GM18858 (cell line): Measurements from ENCODE around the gene NRXN3.
A peak's percentile ranks its signal among the peaks of the same experiment; 100 is the strongest.

ENCODE experiments used
- ATAC-seq: cut with Tn5 transposase; IDR thresholded peaks from one replicate; pipeline ENCODE4 v1.9.1; 2021; ENCODE audit not compliant: unreplicated experiment

Gene NRXN3

DNA sequence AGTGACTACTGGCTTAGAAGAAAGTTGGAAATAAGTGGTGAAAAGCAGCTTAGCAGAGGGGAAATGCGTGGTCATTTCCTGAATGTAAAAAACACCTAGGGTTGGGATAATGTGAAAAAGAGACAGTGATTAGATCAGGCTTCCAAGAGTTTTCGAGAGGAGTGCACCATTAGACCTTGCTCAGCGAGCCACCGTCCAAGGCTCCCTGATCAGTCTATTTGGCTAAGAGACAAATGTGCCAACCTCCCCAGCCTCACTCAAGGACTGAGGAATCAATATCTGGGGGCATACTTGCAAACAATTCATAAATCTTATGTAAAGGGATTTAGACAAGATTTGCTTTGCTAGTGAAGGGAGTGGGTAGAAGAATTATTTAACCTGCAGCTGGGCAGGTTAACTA lies 594.5 kb downstream of the NRXN3 start:
- no peak for ATAC-seq

DNA sequence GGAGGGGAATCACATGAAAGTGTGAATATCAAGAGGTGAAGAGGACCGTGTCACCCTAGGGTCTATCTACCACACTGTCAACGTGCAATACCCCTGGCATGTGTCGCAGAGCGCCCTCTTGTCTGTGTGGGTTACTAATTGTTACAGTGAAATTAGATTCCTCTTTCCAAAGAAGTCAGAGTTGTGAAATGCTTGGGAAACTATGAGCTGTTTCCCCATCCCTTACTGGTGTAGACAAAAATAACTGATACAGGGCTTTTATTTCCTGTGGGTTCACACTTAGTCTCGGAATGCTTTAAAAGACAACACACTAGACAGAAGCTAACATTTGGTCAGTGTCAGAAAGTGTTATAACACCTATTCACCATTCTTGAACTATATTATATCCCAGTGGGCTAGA lies 597.3 kb downstream of the NRXN3 start:
- ATAC-seq, result no peak

DNA sequence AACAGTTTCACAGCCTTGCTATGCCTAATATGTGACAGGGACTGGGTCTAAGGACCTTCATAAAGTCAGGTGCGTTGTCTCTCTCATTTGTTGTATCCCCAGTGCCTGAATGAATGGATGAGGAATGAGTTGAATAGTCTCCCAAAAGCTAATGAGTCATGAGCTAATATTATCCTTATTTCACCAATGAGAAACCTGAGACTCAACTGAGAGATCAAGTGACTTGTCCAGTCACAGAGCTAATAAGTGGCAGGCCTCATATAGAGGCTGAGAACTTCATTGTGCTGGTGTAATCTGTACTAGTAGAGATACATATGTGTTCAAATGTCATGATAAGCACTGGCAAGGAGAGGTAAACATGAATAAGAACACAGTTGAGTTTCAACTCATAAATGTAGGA lies 612.4 kb downstream of the NRXN3 start:
- ATAC-seq, result no peak

DNA sequence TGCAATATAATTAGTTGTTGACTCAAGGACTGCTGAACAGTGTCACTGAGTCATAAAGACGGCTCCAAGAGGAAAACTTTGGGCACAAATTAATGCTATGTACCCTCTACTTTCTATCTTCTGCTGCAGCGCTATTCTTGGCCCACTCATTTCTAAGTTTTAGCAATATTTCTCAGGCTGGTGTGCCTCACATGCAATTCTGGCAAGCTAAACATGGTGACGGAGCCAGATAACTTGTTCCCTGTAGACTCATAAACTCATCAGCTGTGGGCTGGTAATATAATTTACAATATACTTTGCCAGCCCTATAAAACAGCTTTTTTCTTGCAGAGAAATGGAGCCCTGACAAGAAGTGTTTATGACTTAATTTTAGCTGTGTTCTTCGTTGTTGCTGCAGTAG lies 615.1 kb downstream of the NRXN3 start:
- ATAC-seq, result no peak

DNA sequence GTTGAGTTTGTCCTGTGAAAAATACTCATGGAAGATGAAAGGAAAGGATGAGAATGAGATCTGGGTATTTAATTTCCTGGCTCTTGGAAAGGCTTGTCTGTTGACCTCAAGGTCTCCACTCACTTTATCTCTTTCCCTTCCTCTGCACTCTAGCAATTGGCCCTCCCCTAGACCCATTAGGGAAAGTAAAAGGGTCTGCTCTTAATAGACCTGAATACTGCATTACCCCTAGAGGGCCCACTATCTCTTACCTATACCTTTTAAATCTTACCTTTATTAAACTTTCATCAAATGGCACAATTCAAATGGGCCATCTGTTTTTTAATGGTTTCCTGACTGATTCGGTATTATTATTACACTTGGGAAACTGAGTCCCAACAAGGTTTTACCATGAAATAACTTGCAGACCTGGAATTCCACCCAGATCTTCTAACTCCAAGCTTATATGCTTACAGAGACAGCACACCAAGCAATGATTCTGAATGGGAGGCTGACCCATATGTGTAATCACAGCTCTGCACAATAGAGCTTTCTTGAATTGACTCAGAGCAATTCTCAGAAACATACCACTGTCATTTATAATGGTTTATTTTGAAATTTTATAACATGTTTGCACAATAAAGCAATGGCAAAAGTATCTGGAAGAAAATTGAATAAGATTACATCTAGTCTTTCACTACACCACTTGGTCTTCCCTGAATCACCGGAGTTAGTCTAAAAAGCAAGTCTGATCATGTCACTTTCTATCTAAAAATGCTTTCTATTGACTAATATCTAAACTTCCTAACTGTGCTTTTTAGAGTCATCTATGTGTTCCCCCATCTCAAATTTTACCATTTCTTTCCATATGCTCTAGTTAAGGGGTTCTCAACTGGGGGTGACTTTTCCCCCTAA lies 618.5 kb downstream of the NRXN3 start:
- ATAC-seq, result no peak

DNA sequence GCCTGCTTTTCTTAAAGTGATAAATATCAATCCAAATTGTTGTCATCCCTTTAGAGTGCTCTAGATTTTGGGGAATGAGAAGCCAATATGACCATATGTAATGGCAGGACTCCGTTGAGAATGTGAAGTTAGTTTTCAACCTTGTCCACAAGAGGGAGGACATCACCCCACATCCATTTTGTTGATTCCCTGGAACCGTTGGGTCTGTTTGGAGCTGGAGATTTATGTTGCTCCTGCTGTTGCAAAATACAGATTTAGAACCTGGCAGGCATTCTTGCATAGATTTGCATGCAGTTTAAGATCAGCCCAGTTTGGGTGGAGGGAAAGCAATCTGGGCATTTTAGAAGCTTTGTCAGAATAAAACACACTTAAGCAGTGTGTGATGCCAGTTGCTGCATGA lies 620.1 kb downstream of the NRXN3 start:
- ATAC-seq, result no peak

DNA sequence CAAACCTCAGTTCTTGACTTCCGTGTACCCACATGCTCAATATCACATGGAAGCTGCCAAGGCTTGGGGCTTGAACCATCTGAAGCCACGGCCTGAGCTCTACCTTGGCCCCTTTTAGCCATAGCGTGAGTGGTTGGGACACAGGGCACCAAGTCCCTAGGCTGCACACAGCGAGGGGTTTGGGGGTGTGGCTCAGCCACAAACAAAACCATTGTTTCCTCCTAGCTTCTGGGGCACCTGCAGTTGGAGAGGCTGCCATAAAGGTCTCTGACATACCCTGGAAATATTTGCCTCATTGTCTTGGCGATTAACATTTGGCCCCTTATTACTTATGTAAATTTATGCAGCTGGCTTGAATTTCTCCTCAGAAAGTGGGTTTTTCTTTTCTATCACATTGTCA lies 628.6 kb downstream of the NRXN3 start:
- no peak for ATAC-seq

DNA sequence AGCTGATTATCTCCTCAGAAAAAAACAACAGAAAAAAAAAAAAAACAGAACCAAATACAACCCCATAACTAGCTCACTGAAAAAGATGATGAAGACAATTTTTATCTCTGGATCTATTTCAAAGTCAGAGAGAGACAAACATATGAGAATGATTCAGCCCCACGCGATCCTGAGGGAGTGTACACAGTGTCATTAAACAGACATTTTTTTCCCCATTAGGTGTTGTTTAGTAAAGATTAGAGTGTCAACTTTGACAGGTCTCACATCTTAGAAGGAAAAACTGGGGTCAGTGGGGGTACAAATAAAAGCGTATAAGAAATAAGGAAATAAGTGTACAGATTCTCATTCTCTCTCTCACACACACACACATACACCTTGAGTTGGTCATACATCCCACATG lies 635.4 kb downstream of the NRXN3 start:
- ATAC-seq, result no peak

DNA sequence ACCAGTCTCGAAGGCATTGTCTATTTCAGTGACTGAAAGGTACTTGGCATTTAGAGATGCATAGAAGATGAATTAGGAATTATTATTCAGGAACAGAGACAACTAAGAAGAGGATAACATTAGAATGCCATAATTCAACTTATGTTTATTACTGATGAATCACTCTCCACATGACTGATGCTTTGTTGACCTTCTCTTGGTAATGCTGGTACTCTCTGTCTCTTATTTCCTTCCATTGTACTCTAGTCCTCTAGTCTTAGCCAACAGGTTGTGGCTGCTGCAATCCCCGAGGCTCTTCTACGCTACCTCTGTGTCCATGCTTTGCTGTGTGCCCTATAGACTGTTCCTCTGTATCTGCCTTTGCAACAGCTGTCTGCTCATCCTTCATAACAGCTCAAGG lies 652.9 kb downstream of the NRXN3 start:
- no peak for ATAC-seq

DNA sequence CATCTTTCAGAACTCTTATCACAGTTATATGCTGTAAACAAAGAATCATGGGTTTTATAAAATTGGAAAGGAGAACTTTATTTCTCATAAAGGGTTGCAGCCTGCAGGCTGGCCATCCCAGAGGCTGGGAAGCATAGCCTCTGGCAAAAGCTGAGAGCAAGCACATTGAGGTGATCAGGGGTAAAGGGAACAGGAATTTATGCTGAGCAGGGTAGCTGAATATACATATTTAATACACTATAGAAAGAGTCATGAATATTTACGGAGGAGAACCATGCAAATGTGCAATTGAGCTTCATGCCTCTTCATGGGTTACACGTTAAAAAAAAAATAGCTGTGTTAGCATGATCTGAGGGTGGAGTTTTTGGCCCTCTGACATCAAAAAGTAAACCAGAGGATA lies 653.3 kb downstream of the NRXN3 start:
- ATAC-seq, result no peak

DNA sequence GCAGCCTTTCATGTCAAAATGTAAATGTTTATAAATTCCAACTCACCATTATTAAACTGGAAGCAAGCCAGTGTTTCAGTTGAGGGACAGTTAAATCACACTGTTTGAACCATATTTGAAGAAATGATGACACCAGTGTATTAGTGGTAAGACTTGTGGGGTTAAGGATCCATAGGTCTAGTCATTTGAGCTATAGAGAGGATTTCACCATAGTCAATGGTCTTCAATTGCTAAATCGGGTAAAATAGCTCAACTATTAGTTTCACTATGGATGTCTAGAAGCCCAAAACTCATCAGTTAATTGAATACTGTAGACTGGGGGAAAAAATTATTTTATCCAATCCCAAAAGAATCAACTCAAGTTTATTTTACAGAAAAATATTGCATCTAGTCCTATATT lies 659.1 kb downstream of the NRXN3 start:
- ATAC-seq, result no peak

DNA sequence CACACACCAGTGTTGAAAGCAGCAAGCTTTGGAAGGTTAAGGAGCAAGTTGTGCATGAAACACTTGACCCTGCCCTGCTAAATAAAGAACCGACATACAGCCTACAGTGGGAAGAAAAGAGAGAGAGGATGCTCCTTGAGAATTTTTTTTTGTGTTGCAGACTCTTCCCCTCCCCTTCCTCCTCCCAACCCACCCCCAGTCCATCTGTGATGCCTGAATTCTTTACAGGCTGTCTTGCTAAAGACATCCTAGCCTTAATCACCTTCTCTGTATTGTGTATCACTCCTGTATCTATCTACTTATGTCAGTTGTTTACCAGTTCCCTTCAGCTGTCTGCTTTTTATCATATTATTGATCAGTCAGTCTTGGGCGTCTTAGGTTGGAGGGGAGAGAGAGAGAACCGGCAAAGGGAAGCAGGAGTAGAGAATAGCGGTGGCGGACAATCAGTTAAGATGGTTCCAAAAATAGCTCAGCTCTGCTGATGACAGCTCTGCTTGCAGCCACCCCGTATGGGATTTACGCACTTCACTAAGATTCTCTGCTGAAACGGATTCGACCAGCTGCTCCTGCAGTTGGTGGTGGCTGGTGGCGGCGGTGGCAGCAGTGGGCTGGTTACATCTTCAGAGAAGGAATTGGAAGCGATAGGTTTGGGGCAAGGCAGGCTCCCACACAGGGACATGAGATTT lies 664.7 kb downstream of the NRXN3 start:
- ATAC-seq, result no peak

DNA sequence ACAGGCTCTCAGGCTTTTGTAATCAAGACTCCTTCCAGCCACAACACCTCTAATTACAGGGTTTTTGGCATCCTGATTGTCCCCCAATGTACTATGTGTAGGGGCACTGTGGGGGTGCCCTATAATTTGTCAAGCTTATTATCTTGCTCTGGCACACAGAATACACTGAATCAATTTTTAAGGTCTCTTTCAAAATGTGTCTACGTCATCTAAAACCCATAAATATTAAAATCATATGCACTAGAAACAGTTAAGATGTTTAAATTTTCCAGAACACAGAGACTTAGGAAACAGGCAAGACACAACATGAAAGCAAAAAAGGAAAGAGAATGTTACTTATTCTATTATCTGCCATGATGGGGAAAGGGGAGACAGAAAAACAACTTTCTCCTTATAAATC lies 665.7 kb downstream of the NRXN3 start:
- ATAC-seq, result no peak

DNA sequence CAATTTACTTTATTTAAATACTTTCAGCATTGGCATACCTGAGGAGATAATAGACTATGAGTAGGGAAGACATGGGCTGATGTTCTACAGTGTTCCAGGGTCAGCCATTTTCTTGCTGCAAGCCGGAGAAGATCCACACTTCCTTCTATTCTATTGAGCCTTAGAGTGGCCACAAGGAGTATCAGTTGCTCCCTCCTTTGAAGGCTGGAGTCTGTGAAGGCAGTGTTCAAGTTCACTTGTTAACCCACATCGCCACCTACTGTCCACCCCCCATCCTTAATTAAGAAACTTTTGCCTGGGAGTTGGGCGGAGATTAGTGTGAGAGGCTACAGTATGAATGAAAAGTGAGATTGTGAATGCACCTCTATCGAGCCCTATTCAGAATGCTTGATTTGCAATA lies 666.6 kb downstream of the NRXN3 start:
- ATAC-seq, result no peak

DNA sequence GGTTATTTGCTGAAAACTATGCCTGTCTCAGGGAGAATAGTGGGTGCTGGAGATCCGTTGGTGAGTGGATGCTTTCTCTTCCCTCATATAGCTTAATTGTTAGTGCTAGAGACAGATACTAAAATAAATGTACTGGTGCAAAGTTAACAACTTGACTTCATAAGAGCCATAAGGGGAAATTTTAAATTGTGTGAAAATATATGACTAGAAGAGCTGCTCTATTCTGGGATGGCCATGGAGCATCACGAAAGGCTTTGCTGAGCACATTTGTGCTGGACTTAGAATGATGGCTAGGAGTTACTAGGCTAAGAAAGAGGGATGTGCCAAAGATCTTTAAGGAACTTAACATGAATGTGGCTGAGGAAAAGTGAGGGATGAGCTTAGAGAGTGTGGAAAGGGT lies 668.8 kb downstream of the NRXN3 start:
- ATAC-seq, result no peak

DNA sequence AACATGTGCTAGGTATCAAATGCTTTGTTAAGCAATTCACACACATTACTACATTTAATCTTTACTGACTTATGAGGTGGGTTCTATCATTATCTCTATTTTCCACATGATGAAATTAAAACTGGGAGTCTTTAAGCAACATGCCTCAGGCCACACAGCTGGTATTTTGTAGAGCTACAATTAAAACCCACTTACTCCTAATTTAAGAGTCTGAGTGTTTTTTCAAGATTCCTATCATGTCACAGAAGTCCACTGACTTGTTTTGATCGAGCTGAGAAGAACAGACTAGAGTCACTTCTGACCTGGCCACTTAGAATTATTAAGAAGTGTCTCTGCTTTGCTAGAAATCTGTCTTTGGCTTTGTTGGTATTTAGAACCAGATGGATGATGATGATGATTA lies 670.7 kb downstream of the NRXN3 start:
- ATAC-seq, result no peak

DNA sequence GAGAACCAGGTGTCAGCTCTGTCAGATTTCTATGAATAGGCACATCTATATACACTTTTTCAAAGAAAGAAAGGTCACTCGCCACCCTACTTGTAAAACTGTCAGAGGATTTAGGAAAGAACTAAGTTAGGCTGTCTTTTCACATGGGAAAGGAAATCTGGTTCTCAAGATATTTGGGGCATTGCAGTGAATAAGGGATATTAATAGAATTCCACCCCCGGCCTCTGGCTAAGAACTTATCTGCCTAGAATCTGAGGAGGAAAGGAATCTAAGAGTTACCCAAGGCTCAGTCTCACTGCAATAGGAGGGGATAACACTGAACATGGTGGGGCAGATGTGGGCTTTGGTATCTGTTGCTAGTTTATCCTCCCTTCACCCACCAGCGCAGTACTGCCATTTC lies 677.6 kb downstream of the NRXN3 start:
- no peak for ATAC-seq

DNA sequence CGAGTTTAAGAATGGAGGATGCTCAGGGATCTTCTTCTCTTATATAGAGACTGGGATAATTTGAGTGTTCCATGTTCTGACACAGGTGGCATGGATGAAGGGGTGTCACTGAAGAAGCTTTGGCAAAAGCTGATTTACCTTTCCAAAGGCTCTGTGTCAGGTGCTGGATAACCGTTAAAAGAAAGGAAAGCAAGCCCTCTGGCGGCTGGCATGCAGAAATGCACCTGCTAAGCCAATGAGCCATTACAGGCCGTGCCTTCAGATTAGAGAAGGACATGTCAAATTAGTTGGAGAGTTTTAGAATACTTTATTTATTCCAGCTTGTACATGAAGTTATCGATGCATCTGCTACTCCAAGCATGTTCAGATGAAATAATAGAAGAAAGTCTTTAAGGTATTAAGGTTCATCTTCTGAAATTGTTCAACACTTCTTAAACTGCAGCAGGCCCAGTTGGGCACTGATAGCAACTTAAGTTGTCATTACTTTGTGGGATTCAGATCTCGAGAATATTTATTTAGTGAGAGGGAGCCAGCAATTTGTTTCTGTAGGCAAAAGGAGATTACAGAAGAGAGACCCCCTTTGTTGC lies 678.2 kb downstream of the NRXN3 start:
- peak; percentile 87 for ATAC-seq

DNA sequence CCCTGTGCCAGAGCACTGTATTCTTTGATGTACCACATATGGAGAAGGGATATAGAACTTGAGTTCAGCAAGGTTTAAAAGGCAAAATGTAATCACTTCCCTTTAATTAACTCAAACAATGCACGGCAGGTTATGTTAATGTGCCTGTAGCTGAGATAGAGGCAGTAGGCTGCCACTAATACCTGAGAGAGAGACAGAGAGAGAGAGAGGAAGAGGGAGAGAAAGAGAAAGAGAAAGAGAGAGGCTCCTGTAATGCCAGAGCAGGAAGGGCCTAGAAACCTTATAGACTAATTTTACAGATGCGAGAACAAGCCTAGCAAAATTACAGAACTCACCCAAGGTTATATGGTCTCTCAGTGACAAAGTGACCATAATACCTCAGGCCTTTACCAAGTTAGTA lies 679.8 kb downstream of the NRXN3 start:
- ATAC-seq, result no peak

DNA sequence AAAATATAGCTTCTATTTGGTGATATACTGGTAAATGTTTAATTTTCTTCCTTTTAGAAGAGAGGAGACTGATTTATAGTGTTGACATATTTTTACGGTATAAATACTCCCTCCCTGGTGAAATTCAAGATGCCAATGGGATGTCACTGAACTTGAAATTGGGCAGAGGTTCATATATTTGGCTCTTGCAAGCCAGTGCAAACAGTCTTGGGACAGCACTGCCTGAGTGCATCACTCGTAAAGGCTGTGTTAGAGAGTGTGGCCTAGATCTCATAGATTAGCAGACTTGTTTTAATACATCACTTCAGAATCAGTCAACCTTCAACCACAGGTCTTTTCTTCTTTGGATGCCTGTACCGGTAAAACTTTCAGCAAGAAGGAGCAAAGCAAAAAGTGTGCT lies 681.0 kb downstream of the NRXN3 start:
- no peak for ATAC-seq

DNA sequence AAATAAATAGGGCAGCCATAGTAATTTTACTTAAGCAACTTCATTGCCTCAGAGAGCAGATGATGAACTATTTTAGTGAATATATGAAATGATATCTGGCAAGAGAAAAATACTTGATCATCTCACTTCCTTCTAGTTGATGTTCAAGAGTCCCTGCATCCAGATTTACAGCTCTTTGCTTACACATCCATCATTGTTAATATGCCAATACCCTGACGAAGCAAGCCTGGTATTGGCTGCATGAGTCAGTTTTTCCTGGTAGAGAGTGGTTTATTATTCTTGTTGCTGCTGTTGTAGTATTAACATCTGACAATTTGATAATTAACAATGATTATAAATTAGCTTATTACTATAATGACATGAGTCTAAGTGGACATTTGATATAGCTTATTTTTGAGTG lies 681.9 kb downstream of the NRXN3 start:
- ATAC-seq, result no peak

DNA sequence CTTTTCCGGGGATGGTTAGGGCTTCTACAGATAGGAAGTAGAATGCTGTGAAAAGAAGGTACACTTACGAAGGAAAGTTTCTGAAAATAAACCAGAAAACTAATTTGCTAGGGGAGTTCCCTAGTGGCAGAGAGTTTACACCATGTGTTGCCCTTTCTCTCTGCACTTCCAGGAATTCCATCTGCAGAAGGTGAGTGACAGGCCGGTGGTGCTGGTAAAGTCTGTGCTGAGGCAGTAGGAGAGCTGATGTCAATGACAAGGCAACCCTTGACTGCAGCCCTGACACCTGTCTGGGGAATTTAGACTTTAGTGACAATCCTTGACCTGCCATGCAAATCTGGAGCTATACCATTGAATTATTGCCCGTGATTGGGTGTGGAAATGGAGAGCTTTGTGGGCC lies 687.8 kb downstream of the NRXN3 start:
- no peak for ATAC-seq
